GM13976 (cell line): Measurements from ENCODE around the gene COL9A3.

Source experiments
- DNase-seq: peaks from one replicate; pipeline ENCODE4 v3.0.0; 2012; ENCODE audit warnings: low spot score
- in situ Hi-C: fragments of 300-500 bp; cut with MboI; formaldehyde crosslinking; loops from one replicate; pipeline ENCODE4 v1.12.0; 2022; ENCODE audit warnings: low sequenced_read_pairs, mixed read lengths, inconsistent platforms; ENCODE audit not compliant: unreplicated experiment
- TF ChIP-seq, protein P1 (sequence below): IDR thresholded peaks from 2 replicates; pipeline ENCODE4 v1.5.1; 2012; ENCODE audit warnings: borderline replicate concordance, mild to moderate bottlenecking; ENCODE audit not compliant: insufficient read depth; ENCODE audit errors: extremely low read depth, missing control alignments, control extremely low read depth

COL9A3 gene

DNA sequence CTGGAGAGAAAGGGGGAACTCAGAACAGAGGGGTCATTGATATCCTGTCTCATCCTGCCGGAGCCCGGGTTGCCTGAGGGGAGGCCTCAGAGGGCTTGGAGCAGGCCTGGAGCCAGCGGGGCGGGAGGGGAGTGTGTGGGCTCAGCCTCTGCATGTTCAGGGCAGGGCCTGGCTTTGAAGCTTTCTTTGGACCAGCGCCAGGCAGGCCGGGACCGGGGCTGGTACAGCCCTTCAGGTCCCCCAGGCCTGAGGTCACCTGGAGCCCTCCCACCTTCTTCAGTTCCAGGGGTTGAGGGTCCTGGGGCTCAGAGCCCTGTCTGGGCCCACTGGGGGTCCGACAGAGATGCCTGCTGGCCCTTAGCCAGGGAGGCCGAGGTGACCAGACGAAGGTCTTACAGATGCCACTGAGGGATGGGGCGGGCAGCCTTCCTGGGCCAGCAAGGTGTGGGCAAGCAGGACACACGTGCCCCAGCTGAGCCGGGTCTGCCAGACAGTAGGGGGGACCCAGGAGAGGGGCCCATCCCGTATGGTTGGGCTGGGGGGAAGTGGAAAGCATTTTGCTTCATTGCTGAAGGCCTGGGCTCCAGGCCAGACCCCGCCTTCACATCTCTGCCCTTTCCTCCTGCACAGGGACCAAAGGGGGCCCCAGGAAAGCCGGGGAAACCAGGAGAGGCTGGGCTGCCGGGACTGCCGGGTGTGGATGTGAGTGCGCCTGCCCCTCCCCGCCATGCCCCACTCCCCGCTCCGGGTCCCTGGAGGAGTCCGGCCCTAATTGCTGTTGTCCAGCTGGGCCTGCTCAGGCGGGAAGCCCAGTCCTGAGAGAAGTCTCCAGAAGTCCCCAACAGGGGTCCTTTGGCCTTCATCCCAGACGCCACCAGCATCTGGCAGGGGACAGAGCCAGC, 2.0 kb downstream of the COL9A3 start:
- in situ Hi-C loops, result no loop called here
- TF ChIP-seq, protein P1, sequence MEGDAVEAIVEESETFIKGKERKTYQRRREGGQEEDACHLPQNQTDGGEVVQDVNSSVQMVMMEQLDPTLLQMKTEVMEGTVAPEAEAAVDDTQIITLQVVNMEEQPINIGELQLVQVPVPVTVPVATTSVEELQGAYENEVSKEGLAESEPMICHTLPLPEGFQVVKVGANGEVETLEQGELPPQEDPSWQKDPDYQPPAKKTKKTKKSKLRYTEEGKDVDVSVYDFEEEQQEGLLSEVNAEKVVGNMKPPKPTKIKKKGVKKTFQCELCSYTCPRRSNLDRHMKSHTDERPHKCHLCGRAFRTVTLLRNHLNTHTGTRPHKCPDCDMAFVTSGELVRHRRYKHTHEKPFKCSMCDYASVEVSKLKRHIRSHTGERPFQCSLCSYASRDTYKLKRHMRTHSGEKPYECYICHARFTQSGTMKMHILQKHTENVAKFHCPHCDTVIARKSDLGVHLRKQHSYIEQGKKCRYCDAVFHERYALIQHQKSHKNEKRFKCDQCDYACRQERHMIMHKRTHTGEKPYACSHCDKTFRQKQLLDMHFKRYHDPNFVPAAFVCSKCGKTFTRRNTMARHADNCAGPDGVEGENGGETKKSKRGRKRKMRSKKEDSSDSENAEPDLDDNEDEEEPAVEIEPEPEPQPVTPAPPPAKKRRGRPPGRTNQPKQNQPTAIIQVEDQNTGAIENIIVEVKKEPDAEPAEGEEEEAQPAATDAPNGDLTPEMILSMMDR, result no peak

DNA sequence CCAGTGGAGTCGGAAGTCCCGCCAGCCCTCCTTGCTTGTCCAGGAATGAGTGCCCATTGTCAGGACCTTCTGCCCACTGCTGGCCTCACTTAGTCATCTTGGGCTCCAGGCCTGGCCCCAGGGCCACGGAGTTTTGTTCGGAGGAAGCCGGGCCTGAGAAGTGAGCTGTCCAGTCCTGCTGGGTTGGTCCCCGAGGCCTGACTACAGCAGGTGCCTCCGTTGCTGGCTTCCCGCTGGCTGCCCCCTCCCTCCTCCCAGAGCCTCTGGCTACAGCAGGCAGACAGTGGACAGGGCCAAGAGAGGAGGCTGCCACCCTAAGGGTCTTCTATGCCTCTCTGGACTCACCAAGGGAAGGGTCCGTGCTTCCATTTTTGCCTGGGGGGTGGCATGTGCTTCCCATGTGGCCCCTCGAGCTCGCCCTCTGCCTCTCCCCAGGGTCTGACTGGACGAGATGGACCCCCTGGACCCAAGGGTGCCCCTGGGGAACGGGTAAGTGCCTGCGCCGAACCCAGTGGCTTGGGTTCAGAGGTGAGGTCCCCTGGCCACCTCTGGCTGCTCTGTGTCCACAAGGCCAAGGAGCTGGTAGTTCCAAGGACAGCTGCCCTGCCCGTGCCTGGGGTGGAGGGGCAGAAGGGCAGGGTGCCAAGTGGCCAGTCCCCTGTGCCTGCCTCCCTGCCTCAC, 2.8 kb downstream of the COL9A3 start:
- DNase-seq, result no peak
- TF ChIP-seq, protein P1, result no peak
- in situ Hi-C loops, result no loop called here

More for the DNA sequence above, 2.0 kb downstream of the COL9A3 start:
- DNase-seq, result no peak

DNA sequence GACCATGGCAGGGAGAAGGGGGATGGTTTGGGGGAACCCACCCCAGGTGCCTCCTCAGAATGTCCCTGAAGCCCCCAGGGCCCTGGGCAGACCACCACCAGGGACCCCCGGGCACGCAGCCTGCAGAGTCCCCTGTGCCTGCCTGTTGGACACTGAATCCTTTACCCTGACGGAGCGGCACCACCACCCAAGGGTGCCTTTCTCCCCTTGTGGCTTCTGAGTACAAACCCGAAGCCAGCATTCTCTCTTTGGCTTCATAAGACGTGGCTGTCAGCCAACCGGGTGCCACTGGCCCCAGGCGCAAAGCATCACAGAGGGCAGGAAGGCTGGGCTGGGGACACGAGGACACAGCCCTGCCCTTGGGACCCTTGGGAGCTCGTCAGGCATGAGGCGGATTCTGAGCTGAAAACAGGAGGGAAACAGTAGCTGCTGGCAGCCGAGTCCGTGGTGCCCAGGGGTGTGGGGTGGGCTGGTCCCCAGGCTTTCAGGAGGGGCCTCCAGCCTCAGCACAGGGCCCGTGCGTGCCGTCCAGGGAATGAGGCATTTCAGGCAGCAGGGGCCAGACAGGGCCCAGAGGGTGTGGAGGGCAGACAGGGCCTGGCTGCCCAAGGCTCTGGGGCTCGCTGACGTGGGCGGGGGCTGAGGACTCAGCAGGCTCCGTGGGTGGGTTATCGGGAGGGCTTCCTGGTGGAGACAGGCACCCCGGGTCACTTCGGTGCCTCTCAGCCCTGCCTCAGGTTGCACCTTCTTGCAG, 3.5 kb downstream of the COL9A3 start:
- DNase-seq, result no peak
- in situ Hi-C loops, result no loop called here
- TF ChIP-seq, protein P1, result no peak

DNA sequence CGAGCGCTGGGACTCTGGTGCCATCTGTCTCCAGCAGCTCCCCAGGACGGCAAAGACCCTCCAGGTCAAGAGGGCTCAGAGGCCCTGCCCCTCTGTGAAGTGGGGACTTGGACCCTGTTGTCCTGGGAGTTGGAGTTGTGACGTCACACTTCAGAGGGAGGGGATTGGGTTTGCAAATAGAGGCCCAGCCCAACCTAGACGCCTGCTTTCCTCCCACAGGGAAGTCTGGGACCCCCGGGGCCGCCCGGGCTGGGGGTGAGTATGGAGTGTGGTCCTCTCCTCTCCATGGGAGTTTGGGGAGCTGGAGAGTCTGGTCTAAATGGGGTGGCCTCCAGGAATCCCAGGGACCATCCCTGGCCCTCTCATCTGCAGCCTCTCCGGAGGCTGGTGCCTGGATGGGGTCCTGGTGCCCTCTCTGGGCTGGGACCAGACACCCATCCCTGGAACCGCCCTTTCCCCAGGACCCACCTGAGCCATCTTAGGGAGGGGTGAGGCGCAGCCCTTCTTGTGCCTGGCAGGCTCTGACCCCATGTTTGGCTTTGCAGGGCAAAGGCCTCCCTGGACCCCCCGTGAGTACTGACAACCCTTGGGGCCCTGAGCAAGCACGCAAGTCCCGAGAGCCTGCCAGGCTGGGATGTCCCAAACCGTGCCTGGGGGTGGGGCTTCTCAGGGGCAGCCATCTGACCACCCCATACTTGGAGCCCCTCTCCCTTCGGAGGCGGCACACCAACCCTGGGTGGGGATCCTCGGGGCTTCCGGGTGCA, 4.3 kb downstream of the COL9A3 start:
- in situ Hi-C loops, result no loop called here
- DNase-seq, result no peak
- TF ChIP-seq, protein P1, result no peak

DNA sequence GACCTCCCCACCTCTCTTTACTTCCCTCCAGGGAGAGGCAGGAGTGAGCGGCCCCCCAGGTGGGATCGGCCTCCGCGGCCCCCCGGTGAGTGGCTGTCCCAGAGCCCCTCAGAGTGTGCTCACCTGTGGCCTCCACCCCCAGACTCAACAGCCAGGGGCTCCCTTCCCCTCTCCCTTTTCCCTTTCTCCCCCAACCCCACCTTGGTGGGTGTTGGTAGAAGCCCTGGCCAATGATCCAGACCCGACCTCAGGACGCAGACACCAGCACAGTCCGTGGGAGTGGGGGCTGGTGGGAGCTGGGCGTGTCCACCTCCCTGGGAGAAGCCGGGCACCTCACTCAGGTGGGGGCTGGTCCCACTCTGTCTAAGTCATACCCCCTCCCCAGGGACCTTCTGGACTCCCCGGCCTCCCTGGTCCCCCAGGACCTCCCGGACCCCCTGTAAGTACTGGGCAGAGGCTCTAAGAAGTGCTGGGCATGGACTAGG, 4.9 kb downstream of the COL9A3 start:
- TF ChIP-seq, protein P1, result no peak
- DNase-seq, result no peak
- in situ Hi-C loops, result no loop called here
